GM12874 (cell line): ENCODE results near the gene TBC1D2B.

Experiments used
- TF ChIP-seq, protein P1 (sequence below): IDR thresholded peaks from 2 replicates; pipeline ENCODE4 v1.5.1; 2011; ENCODE audit warnings: low read depth, mild to moderate bottlenecking, control low read depth, low read length, moderate library complexity; ENCODE audit not compliant: insufficient read depth

TBC1D2B gene

DNA sequence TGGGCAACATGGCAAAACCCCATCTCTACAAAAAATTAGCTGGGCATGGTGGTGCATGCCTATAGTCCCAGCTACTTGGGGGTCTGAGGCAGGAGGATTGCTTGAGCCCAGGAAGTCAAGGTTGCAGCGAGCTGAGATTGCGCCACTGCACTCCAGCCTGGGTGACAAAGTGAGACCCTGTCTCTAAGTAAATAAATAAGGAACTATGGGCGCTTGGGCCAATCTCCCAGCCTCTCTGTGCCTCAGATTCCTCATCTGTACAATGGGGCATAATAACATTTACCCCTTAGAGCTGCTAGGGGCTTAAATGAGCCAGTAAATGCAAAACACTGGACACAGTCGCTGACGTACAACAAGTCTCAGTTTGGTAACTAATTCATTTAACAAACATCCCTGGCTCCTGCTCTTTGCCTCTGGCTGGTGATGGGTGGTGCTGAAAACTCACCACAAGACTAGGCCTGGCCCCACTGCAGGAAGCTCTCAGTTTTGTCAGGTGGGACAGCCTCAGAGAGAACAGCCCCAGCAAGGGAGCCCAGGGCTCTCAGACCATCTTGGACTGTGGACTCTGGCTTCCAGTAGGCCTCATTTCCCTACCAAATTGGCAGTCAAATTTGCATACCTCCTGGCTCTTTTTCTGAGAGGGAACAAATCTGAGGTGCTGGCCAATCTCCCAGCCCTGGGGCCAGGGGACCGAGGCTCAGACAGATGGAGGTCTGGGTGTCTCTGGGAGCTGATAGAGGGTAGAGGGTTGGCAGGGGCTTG lies 6.4 kb upstream of the TBC1D2B start:
- TF ChIP-seq, protein P1, sequence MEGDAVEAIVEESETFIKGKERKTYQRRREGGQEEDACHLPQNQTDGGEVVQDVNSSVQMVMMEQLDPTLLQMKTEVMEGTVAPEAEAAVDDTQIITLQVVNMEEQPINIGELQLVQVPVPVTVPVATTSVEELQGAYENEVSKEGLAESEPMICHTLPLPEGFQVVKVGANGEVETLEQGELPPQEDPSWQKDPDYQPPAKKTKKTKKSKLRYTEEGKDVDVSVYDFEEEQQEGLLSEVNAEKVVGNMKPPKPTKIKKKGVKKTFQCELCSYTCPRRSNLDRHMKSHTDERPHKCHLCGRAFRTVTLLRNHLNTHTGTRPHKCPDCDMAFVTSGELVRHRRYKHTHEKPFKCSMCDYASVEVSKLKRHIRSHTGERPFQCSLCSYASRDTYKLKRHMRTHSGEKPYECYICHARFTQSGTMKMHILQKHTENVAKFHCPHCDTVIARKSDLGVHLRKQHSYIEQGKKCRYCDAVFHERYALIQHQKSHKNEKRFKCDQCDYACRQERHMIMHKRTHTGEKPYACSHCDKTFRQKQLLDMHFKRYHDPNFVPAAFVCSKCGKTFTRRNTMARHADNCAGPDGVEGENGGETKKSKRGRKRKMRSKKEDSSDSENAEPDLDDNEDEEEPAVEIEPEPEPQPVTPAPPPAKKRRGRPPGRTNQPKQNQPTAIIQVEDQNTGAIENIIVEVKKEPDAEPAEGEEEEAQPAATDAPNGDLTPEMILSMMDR, result no peak

- TF ChIP-seq, protein P1, result no peak
These were observed 5.7 kb upstream of the TBC1D2B start for GRCh38 chr15:78083186-78083585.

DNA sequence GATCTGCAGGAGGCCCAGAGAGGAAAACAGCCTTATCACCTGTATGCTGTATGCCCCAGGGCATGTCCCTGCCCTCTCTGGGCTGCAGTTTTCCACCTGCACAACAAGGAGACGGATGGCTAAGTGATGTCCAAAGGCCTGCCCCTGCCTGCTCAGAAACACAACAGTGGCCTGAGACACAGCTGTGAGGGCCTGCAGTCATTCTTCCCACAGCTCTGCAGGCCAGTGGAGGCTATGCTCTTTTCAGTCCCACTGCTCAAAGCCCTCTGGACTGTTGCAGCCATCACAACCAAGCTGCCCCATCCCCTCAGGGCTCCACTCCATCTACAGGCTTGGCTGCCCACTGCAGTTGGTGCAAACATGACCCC lies 5.2 kb upstream of the TBC1D2B start:
- TF ChIP-seq, protein P1, result no peak

GRCh38 chr15:78082106-78082742 lies 4.7 kb upstream of the TBC1D2B start:
- TF ChIP-seq, protein P1, result no peak

GRCh38 chr15:78080088-78080460 lies 2.6 kb upstream of the TBC1D2B start:
- TF ChIP-seq, protein P1, result no peak

- TF ChIP-seq, protein P1, result no peak
These were observed 2.0 kb upstream of the TBC1D2B start for GRCh38 chr15:78079298-78080087.

DNA sequence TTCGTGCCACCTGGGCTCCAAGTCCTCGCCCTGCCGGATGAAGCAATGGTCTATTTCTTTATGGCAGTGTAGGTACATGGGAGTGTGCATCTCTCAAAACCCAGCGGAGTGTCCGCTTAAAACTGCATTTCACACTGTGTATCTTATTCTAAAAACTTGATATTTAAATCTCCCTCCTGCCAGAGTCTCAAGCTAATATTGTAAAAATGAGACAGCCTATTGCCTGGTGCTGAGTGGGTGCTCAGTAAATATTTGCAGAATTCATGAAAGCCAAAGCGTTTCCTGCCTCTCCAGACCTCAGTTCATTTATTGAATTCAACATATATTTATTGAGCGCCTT lies 330 bp upstream of the TBC1D2B start:
- TF ChIP-seq, protein P1, result no peak
